Endothelial cell of umbilical vein (primary cell): ENCODE data around the gene AKAP6. TPM values are rescaled to one million over a fixed set of nuclear protein-coding genes. Genes with fewer than 3 reads are reported as not detected.

Experiments used
- BruUV-seq: library from RNA; stranded (reverse); fragments of 400-500 nt; replicated peaks from 2 replicates; lab custom pipeline; 2021; lab: Mats Ljungman, UMichigan
- CTCF ChIA-PET: fragments of 300-600, 350-600 bp; sonication (Branson Sonifier 250); formaldehyde crosslinking; loops from one replicate; lab custom pipeline; 2021; ENCODE audit warnings: antibody characterized with exemption, inconsistent platforms; lab: Charles Lee
- POLR2A ChIA-PET: fragments of 300-600, 350-600 bp; sonication (Branson Sonifier 250); formaldehyde crosslinking; loops from one replicate; lab custom pipeline; 2021; ENCODE audit warnings: antibody characterized with exemption, inconsistent platforms; lab: Charles Lee
- DNase-seq: peaks from one replicate; pipeline ENCODE4 v3.0.0-alpha.2; 2011; ENCODE audit warnings: low read depth, low spot score
- FAIRE-seq: peaks from 2 replicates; lab custom pipeline; 2011; peaks lifted over from hg19 to GRCh38; lab: Jason Lieb, UNC
- H2AFZ ChIP-seq: 2 replicates; pipeline ENCODE4 v1.6.0; 2012; ENCODE audit warnings: low read depth, low read length, control low read depth, inconsistent platforms
- H3K27ac ChIP-seq: 2 replicates; pipeline ENCODE4 v1.5.1; 2011; ENCODE audit warnings: low read depth, mild to moderate bottlenecking, control low read depth, low read length, moderate library complexity; ENCODE audit not compliant: insufficient read depth
- H3K27me3 ChIP-seq, 2 experiments: 2 replicates each; pipeline versions ENCODE4 v1.6.0 to v1.6.1; 2011; ENCODE audit warnings: low read length in 2 of 2, mixed read lengths in 1 of 2; ENCODE audit not compliant: control insufficient read depth in 2 of 2, insufficient read depth in 2 of 2
- H3K36me3 ChIP-seq, 2 experiments: 2 replicates in 1 of 2; 3 replicates in 1 of 2; pipeline ENCODE4 v1.5.1; 2011; ENCODE audit warnings: low read length in 2 of 2, mild to moderate bottlenecking in 1 of 2, moderate library complexity in 1 of 2; ENCODE audit not compliant: control insufficient read depth in 2 of 2, insufficient read depth in 2 of 2; ENCODE audit errors: extremely low read depth in 1 of 2
- H3K4me1 ChIP-seq: 3 replicates; pipeline ENCODE4 v1.5.1; 2011; ENCODE audit warnings: mild to moderate bottlenecking, low read length; ENCODE audit not compliant: control insufficient read depth, insufficient read depth; ENCODE audit errors: extremely low read depth
- H3K4me2 ChIP-seq: 2 replicates; pipeline ENCODE4 v1.6.1; 2011; ENCODE audit warnings: low read length, control low read depth, mixed read lengths; ENCODE audit not compliant: insufficient read depth
- H3K4me3 ChIP-seq, 3 experiments: fragments of 200-600 bp in 1 of 3; sonication (generic), shearing (Covaris generic) in 1 of 3; replicated peaks in 1 of 3; 2 replicates each; pipeline ENCODE4 v1.5.1; 2011 to 2016; ENCODE audit warnings: control low read depth in 3 of 3, low read length in 3 of 3, mild to moderate bottlenecking in 2 of 3, inconsistent platforms in 1 of 3, low read depth in 1 of 3, moderate library complexity in 1 of 3; ENCODE audit not compliant: insufficient read depth in 1 of 3
- H3K79me2 ChIP-seq: 2 replicates; pipeline ENCODE4 v1.6.0; 2012; ENCODE audit warnings: low read length, inconsistent platforms; ENCODE audit not compliant: control insufficient read depth, insufficient read depth
- H3K9ac ChIP-seq: replicated peaks from 2 replicates; pipeline ENCODE3; 2011; ENCODE audit warnings: low read length, control low read depth; ENCODE audit not compliant: insufficient read depth; ENCODE audit errors: extremely low read depth
- H3K9me1 ChIP-seq: replicated peaks from 3 replicates; pipeline ENCODE4 v1.6.0; 2011; ENCODE audit warnings: mild to moderate bottlenecking, low read length; ENCODE audit not compliant: control insufficient read depth, insufficient read depth; ENCODE audit errors: extremely low read depth
- H3K9me3 ChIP-seq: replicated peaks from 2 replicates; pipeline ENCODE4 v1.5.1; 2012; ENCODE audit warnings: low read length, inconsistent platforms; ENCODE audit not compliant: control insufficient read depth, insufficient read depth
- H4K20me1 ChIP-seq: replicated peaks from 2 replicates; pipeline ENCODE3; 2011; ENCODE audit warnings: mild to moderate bottlenecking, low read length; ENCODE audit not compliant: control insufficient read depth, insufficient read depth; ENCODE audit errors: extremely low read depth
- FOS ChIP-seq: IDR thresholded peaks from 2 replicates; pipeline ENCODE4 v1.6.1; 2011; ENCODE audit warnings: mild to moderate bottlenecking, low read length, moderate library complexity, borderline replicate concordance; ENCODE audit not compliant: insufficient read depth
- POLR2AphosphoS5 ChIP-seq: IDR thresholded peaks from 2 replicates; pipeline ENCODE4 v1.6.1; 2012; ENCODE audit warnings: low read depth, mild to moderate bottlenecking, control low read depth, low read length, moderate library complexity; ENCODE audit not compliant: insufficient read depth
- dilution Hi-C: fragments of 300-500 bp; cut with MboI; formaldehyde crosslinking; loops from one replicate; pipeline ENCODE4 v1.15.0; 2019; ENCODE audit warnings: low sequenced_read_pairs; ENCODE audit not compliant: extremely low pct_ligation_motif_present
- intact Hi-C: fragments of 100-400 bp; cut with micrococcal nuclease; formaldehyde crosslinking; loops from one replicate; pipeline ENCODE4 v1.10.0; 2022
- polyA plus RNA-seq, 4 experiments: library from polyadenylated mRNA; depleted of rRNA in 3 of 4; stranded (reverse) in 3 of 4; unstranded in 1 of 4; fragments of >200 nt; gene quantifications; 2 replicates each; pipeline versions ENCODE4 v1.2.1 to v1.2.3, GENCODE V29; 2011 to 2012; ENCODE audit warnings: missing spikeins in 1 of 4
- total RNA-seq: library from RNA; stranded (reverse); gene quantifications from 2 replicates; pipeline ENCODE4 v1.2.3, GENCODE V29; 2021
- TF ChIP-seq, protein P1 (sequence below), 2 donors: IDR thresholded peaks; 1 replicate in 1 of 2; 2 replicates in 1 of 2; pipeline ENCODE4 v1.5.1; 2011; ENCODE audit warnings: low read length in 2 of 2, mild to moderate bottlenecking in 2 of 2, moderate library complexity in 2 of 2, control low read depth in 1 of 2, inconsistent platforms in 1 of 2, low read depth in 1 of 2; ENCODE audit not compliant: insufficient read depth in 1 of 2; ENCODE audit errors: extremely low read depth in 1 of 2

The AKAP6 gene
- total and polyA plus RNA-seq, 2 donors (not counting 3 experiments of a cell fraction or from before 2014, with no cell fraction given), result 0.03 to 0.49 TPM

DNA sequence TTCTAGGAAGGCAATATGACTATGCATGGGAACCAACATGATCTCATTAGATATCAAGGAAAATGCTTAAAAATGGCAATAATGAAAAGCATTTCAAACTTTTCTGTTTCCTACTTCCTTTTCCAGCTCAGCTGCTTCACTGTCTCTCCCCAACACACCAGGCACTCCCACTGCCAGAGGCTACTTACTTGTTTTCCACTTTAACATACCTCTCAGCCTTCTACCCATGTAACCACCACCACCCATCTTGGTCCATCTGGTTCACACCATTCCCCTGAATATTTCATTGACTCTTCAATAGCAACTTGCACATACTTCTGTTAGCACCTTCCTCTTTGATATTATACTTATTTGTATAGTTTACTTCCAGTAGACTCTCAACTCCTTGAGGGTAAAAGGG lies 441.3 kb downstream of the AKAP6 start:
- no peaks in the 10 kb centered on the region for H4K20me1 ChIP-seq
- ChIA-PET POLR2A (no interaction called here), CTCF (no interaction called here)
- no peak for TF ChIP-seq POLR2AphosphoS5
- dilution Hi-C loops, result no loop called here
- FAIRE-seq (no peak), DNase-seq (no peak)
- no TSS peak for BruUV-seq
- H3K4me3 ChIP-seq, result no peak overlapping the region
- H3K9me3 ChIP-seq, result no peaks in the 10 kb centered on the region
- no peak overlapping the region for H2AFZ ChIP-seq
- H3K27ac ChIP-seq, result no peak overlapping the region
- no peaks in the 10 kb centered on the region for H3K27me3 ChIP-seq
- H3K36me3 ChIP-seq, result no peaks in the 10 kb centered on the region
- no peak overlapping the region for H3K9ac ChIP-seq
- no peaks in the 10 kb centered on the region for H3K9me1 ChIP-seq
- H3K4me2 ChIP-seq, result no peak overlapping the region
- intact Hi-C loops, result no loop called here
- no peaks in the 10 kb centered on the region for H3K79me2 ChIP-seq
- no peaks in the 10 kb centered on the region for H3K4me1 ChIP-seq

DNA sequence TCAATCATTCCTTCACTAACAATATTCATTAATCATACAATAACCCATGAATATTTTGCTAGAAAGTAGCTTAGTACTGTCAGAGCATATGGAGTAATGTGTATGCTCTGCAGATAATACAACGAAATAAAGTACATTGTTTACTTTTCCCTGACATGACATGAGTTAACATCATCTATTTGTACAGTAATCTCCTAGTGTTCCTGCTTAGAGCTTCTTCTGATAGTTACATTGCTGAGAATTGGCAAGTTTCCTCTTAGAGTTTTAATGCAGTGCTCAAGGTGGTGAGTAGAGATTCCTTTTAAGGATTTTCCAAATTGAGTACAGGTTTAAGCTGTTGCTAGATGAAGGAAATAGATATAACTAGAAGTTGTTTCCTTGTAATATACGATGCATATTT lies 445.1 kb downstream of the AKAP6 start:
- intact Hi-C loops (no loop called here), dilution Hi-C loops (no loop called here)
- no peak overlapping the region for H3K9ac ChIP-seq
- H3K36me3 ChIP-seq, result no peaks in the 10 kb centered on the region
- BruUV-seq, result no TSS peak
- no peak overlapping the region for H3K27ac ChIP-seq
- H3K4me3 ChIP-seq, result no peak overlapping the region
- H3K9me3 ChIP-seq, result no peaks in the 10 kb centered on the region
- no peaks in the 10 kb centered on the region for H3K9me1 ChIP-seq
- no peaks in the 10 kb centered on the region for H3K4me1 ChIP-seq
- H3K79me2 ChIP-seq, result no peaks in the 10 kb centered on the region
- DNase-seq (no peak), FAIRE-seq (no peak)
- POLR2A ChIA-PET, result no interaction called here
- H3K4me2 ChIP-seq, result no peak overlapping the region
- no peaks in the 10 kb centered on the region for H3K27me3 ChIP-seq
- no peak for TF ChIP-seq FOS
- TF ChIP-seq, protein P1, sequence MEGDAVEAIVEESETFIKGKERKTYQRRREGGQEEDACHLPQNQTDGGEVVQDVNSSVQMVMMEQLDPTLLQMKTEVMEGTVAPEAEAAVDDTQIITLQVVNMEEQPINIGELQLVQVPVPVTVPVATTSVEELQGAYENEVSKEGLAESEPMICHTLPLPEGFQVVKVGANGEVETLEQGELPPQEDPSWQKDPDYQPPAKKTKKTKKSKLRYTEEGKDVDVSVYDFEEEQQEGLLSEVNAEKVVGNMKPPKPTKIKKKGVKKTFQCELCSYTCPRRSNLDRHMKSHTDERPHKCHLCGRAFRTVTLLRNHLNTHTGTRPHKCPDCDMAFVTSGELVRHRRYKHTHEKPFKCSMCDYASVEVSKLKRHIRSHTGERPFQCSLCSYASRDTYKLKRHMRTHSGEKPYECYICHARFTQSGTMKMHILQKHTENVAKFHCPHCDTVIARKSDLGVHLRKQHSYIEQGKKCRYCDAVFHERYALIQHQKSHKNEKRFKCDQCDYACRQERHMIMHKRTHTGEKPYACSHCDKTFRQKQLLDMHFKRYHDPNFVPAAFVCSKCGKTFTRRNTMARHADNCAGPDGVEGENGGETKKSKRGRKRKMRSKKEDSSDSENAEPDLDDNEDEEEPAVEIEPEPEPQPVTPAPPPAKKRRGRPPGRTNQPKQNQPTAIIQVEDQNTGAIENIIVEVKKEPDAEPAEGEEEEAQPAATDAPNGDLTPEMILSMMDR (IDR thresholded peaks at IDR 0.05; ENCODE audit: extremely low read depth in 1 of 2, insufficient read depth in 1 of 2, low read depth in 1 of 2, low read length in 2 of 2), result no peak
- no peak overlapping the region for H2AFZ ChIP-seq
- CTCF ChIA-PET, result no interaction called here
- H4K20me1 ChIP-seq, result no peaks in the 10 kb centered on the region
